ENCODE data around the gene GARNL3. TPM values are rescaled to one million over a fixed set of nuclear protein-coding genes. Genes with fewer than 3 reads are reported as not detected.

The GARNL3 gene
- total and polyA plus RNA-seq, 2 donors (not counting 3 experiments of a cell fraction or from before 2014, with no cell fraction given): 1.4 to 8.3 TPM

DNA sequence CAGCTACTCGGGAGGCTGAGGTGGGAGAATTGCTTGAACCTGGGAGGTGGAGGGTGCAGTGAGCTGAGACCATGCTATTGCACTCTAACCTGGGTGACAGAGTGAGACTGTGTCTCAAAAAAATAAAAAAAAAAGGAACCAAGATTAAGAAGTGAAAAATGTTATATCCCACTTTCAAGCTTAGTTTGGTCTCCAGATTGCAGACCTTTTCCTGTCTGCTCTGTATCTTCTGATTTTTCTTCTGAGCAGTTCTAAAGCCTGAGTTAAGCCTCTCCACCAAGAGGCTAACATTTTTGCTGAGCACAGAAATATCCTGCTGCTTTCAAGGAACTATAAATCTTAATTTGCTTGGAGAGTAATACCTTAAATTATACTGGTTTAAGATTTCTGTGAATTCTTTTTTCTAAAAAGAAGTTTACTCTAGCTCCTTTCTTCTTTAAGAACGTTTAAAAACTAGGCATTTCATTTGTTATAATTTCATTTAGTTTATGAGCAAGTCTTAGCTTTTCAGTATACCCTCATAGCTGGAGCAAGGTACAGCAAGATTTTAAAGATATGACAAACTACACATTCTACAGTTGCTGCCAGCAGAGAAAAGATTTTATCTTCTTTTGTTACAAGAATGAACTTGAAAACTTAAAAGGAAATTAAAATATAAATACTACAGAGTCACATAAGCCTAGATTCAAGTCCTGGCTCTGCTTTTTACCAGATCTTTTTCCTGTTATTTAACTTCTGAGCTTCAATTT lies 55.0 kb downstream of the GARNL3 start:
- H3K27ac ChIP-seq (ENCODE audit: insufficient read depth, low read depth, low read length): no peak overlapping the region
- no peak overlapping the region for H3K4me2 ChIP-seq (ENCODE audit: insufficient read depth, low read length)
- no peak overlapping the region for H2AFZ ChIP-seq (ENCODE audit: low read depth, low read length)
- dilution Hi-C loops (cut with MboI; ENCODE audit: extremely low pct_ligation_motif_present, low sequenced_read_pairs): no loop called here
- peaks cover 3% of the 10 kb centered on the region for H3K4me1 ChIP-seq (ENCODE audit: control insufficient read depth, extremely low read depth, insufficient read depth, low read length)
- peak; percentile 61 for DNase-seq (ENCODE audit: low read depth, low spot score)
- H3K27me3 ChIP-seq (ENCODE audit: control insufficient read depth in 2 of 2, insufficient read depth in 2 of 2, low read length in 2 of 2): no peaks in the 10 kb centered on the region
- BruUV-seq (replicated peaks): no TSS peak
- no peak overlapping the region for H3K4me3 ChIP-seq (replicated peaks in 1 of 3; ENCODE audit: insufficient read depth in 1 of 3, low read depth in 1 of 3, low read length in 3 of 3)
- ChIA-PET CTCF (interaction anchor here (1.0 to 3.1 kb wide), 9 partner anchors 8 to 379 kb away, joined by 3 to 21 read pairs (median 7); no protein-coding TSS in a partner anchor), POLR2A (no interaction called here)
- peak; percentile 60 for FAIRE-seq
- no peaks in the 10 kb centered on the region for H3K36me3 ChIP-seq (ENCODE audit: control insufficient read depth in 2 of 2, extremely low read depth in 1 of 2, insufficient read depth in 2 of 2, low read length in 2 of 2)
- no peaks in the 10 kb centered on the region for H3K9me3 ChIP-seq (replicated peaks; ENCODE audit: control insufficient read depth, insufficient read depth, low read length)
- TF ChIP-seq, protein P1, sequence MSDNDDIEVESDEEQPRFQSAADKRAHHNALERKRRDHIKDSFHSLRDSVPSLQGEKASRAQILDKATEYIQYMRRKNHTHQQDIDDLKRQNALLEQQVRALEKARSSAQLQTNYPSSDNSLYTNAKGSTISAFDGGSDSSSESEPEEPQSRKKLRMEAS (IDR thresholded peaks at IDR 0.05; ENCODE audit: insufficient read depth, insufficient read length): no peak
- TF ChIP-seq POLR2A (IDR thresholded peaks at IDR 0.05; ENCODE audit: low read depth, low read length): no peak
- TF ChIP-seq, protein P2, sequence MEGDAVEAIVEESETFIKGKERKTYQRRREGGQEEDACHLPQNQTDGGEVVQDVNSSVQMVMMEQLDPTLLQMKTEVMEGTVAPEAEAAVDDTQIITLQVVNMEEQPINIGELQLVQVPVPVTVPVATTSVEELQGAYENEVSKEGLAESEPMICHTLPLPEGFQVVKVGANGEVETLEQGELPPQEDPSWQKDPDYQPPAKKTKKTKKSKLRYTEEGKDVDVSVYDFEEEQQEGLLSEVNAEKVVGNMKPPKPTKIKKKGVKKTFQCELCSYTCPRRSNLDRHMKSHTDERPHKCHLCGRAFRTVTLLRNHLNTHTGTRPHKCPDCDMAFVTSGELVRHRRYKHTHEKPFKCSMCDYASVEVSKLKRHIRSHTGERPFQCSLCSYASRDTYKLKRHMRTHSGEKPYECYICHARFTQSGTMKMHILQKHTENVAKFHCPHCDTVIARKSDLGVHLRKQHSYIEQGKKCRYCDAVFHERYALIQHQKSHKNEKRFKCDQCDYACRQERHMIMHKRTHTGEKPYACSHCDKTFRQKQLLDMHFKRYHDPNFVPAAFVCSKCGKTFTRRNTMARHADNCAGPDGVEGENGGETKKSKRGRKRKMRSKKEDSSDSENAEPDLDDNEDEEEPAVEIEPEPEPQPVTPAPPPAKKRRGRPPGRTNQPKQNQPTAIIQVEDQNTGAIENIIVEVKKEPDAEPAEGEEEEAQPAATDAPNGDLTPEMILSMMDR (IDR thresholded peaks at IDR 0.05; ENCODE audit: extremely low read depth in 1 of 2, insufficient read depth in 1 of 2, low read depth in 1 of 2, low read length in 2 of 2): no peak
- H4K20me1 ChIP-seq (replicated peaks; ENCODE audit: control insufficient read depth, extremely low read depth, insufficient read depth, low read length): no peaks in the 10 kb centered on the region
- no peaks in the 10 kb centered on the region for H3K79me2 ChIP-seq (ENCODE audit: control insufficient read depth, insufficient read depth, low read length)
- H3K9ac ChIP-seq (replicated peaks; ENCODE audit: extremely low read depth, insufficient read depth, low read length): no peak overlapping the region
- H3K9me1 ChIP-seq (replicated peaks; ENCODE audit: control insufficient read depth, extremely low read depth, insufficient read depth, low read length): no peaks in the 10 kb centered on the region
- intact Hi-C loops (cut with micrococcal nuclease): no loop called here

DNA sequence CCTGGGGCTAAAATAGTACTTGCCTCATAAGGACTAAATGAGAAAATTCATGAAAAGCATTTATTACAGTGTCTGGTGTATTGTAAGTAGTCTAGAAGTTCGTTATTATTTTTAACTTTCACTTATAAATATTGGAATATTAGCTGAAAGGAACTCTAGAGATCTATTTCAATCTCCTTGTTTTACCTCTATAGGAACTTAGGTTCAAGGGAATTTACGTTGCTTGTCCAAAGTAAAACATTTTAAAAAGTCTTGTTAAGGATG lies 55.5 kb downstream of the GARNL3 start:
- H3K79me2 ChIP-seq (ENCODE audit: control insufficient read depth, insufficient read depth, low read length): no peaks in the 10 kb centered on the region
- H3K4me3 ChIP-seq (replicated peaks in 1 of 3; ENCODE audit: insufficient read depth in 1 of 3, low read depth in 1 of 3, low read length in 3 of 3): no peak overlapping the region
- H3K4me1 ChIP-seq (ENCODE audit: control insufficient read depth, extremely low read depth, insufficient read depth, low read length): peaks cover 3% of the 10 kb centered on the region
- H4K20me1 ChIP-seq (replicated peaks; ENCODE audit: control insufficient read depth, extremely low read depth, insufficient read depth, low read length): no peaks in the 10 kb centered on the region
- no peak overlapping the region for H2AFZ ChIP-seq (ENCODE audit: low read depth, low read length)
- no peaks in the 10 kb centered on the region for H3K9me1 ChIP-seq (replicated peaks; ENCODE audit: control insufficient read depth, extremely low read depth, insufficient read depth, low read length)
- H3K36me3 ChIP-seq (ENCODE audit: control insufficient read depth in 2 of 2, extremely low read depth in 1 of 2, insufficient read depth in 2 of 2, low read length in 2 of 2): no peaks in the 10 kb centered on the region
- no peak for TF ChIP-seq JUN (IDR thresholded peaks at IDR 0.05; ENCODE audit: borderline replicate concordance, insufficient read depth, insufficient read length, low read depth)
- TF ChIP-seq FOS (IDR thresholded peaks at IDR 0.05; ENCODE audit: borderline replicate concordance, insufficient read depth, low read length): no peak
- no peak for TF ChIP-seq EZH2 (IDR thresholded peaks at IDR 0.05; ENCODE audit: borderline replicate concordance, low read depth, low read length, severe bottlenecking)
- TF ChIP-seq, protein P2 (IDR thresholded peaks at IDR 0.05; ENCODE audit: extremely low read depth in 1 of 2, insufficient read depth in 1 of 2, low read depth in 1 of 2, low read length in 2 of 2): no peak
- no peak for TF ChIP-seq GATA2 (IDR thresholded peaks at IDR 0.05; ENCODE audit: insufficient read depth, insufficient read length, low read depth, low read length)
- TF ChIP-seq, protein P1 (IDR thresholded peaks at IDR 0.05; ENCODE audit: insufficient read depth, insufficient read length): no peak
- TF ChIP-seq MYC (IDR thresholded peaks at IDR 0.05; ENCODE audit: low read depth, low read length): no peak
- TF ChIP-seq POLR2A (IDR thresholded peaks at IDR 0.05; ENCODE audit: low read depth, low read length): no peak
- BruUV-seq (replicated peaks): no TSS peak
- no peak for FAIRE-seq
- no peak overlapping the region for H3K9ac ChIP-seq (replicated peaks; ENCODE audit: extremely low read depth, insufficient read depth, low read length)
- H3K4me2 ChIP-seq (ENCODE audit: insufficient read depth, low read length): no peak overlapping the region
- POLR2A ChIA-PET: no interaction called here
- H3K27me3 ChIP-seq (ENCODE audit: control insufficient read depth in 2 of 2, insufficient read depth in 2 of 2, low read length in 2 of 2): no peaks in the 10 kb centered on the region
- no peaks in the 10 kb centered on the region for H3K9me3 ChIP-seq (replicated peaks; ENCODE audit: control insufficient read depth, insufficient read depth, low read length)
- no peak overlapping the region for H3K27ac ChIP-seq (ENCODE audit: insufficient read depth, low read depth, low read length)
- CTCF ChIA-PET: interaction anchor here (1.0 to 3.1 kb wide), 10 partner anchors 8 to 379 kb away, joined by 3 to 21 read pairs (median 6); no protein-coding TSS in a partner anchor
- dilution Hi-C loops (cut with MboI; ENCODE audit: extremely low pct_ligation_motif_present, low sequenced_read_pairs): no loop called here
- intact Hi-C loops (cut with micrococcal nuclease): no loop called here
- no peak for DNase-seq (ENCODE audit: low read depth, low spot score)
